Measurements from ENCODE around the gene ZNF518B.

ZNF518B gene, protein sequence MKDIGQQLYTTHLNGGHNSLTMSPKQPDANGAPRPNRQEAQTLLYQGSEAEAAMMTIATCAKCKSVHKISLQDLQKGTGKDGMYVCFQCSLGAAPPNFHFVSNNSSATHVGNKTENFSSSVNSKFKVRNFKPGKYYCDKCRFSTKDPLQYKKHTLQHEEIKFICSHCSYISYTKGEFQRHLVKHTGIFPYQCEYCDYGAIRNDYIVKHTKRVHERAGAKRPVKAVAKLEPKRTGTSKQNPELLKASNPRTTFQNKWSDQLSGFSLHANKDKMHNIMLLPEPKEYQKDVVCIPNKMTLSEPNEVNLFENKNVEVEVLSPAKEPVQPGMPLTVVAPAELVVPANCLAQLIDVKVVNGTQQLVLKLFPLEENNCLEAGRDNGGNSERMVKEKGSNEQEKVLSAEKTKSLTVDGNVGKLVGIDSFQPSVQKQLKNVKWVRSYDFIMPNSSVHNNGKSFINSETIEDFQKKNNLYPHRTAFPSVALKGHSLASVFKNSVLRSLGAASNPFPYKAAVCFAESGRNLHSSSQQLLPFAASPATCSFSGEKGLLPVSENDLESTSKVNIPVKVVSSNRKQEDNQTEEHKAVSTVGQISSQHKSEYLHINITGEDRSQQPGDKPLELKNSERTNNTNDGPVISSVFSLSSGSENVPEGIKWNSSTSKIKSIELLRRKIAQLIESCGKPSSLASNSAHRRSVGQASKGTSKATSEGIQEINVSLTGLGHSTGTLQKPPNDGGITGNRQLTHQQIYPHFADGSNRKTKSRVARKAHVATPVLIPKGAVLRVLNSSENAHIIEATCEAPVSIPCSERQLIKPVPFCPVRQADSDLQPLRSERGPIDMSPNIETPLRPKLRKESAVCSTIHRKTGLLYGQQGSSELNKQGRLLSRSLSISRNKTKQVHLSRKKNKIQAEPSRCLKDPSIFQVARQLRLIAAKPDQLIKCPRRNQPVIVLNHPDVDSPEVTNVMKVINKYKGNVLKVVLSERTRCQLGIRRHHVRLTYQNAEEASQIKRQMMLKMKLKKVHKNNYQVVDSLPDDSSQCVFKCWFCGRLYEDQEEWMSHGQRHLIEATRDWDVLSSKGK

GRCh38 chr4:10457255-10457801 is at the start of gene ZNF518B:
TSS of gene ZNF518B (minus strand) at chr4:10457426. CDS start at chr4:10446328, 11,098 bp downstream.
- FAIRE-seq: no peak

DNA sequence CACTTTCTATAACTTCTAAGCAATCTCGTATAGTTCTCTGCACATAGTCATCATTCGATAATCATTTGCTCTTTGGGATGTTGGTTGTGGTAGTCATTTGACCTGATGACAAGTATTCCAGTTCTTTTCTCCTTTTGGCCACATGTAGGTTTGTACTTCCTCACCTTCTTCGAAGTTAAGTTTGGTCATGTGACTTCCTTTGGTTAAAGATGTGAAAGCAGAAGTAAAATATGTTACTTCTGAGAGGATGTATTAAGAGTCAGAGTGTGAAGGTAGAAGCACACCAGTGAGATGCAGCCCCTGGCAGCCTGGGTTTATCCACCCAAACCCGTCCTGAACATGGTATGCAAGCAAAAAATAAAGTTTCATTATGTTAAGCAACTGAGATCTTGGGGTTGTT is 48.9 kb upstream of the ZNF518B start:
- no peak for FAIRE-seq

DNA sequence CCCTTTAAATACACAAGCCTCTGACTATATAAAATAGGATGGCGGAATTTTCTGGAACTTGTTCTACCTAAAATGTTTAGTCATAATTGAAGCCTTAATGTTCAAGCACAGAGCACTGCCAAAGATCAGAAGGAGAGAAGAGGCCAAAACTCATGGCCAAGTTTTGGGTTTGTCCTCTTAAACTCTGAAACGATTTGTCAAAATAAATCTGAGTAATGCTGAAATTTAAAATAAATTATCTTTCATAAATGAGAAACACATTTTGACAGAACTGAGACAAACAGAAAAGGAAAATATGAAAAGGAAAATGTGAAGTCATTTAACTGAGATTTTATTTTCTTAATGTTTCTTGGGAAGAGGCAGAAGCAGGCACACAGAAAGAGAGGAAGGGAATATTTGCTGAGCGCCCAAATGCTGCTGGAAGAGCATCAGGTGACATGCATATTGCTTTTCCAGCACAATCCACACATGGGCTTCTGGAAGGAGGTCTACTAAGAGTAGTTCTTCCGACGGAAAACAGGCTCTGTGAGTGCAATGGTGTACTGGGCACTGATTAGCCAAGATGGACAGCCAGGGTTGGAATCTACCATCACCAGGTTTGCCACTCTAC is 47.4 kb upstream of the ZNF518B start:
- no peak for FAIRE-seq

DNA sequence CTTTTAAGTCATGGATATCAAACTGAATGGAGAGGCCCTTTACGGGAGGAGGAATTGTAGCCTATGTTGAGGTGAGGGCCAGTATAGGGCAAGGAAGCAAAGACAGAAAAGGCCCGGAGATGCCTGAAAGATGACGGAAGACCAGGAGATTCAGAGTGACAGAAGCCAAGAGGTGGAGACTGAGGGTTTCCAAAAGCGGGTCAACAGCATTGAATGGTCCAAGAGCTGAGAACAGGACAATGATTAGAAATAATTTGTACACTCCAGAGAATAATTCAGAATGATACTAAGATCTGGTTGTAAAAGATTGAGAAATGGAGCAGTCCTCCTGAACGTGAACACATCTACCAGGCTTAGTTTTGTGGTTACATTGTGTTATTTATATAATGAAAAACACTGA is 45.5 kb upstream of the ZNF518B start:
- no peak for FAIRE-seq

DNA sequence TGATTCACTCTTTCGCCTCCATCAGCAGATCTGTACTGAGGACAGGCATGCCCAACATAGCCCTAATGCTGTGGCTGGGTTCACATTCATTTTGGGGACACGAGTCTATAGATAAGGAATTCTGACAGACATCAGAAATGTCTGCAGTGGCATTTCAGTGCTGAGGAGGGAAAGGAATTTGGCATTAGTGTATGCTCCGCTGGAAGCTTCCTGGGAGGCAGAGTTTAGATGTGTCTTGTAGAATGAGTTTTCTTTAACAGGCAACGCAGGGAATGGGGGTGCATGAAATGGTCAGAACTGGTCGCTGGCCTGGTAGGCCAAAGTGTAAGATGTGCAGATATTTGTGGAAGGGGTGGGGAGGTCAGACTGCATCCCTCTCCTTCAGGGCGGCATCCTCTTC is 43.5 kb upstream of the ZNF518B start:
- FAIRE-seq: no peak

DNA sequence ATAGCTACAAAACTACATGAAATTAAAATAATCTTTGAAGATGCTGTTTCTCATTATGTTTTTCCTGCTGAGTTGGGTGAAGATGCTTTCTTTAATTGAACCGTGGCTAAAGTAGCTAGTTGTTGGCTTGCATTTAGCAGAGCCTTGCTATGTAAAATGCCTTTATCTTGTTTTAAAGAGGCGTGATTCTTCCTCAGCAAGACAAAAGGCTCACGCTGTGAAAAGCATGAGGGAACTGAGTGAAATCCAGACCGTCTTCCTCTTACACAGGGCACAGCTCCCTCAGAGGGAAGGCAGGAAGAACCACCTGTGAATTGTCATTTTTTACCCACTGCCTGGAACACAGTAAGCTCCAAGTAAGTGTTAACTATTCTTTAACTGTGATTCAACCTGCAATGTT is 39.0 kb upstream of the ZNF518B start:
- no peak for FAIRE-seq

DNA sequence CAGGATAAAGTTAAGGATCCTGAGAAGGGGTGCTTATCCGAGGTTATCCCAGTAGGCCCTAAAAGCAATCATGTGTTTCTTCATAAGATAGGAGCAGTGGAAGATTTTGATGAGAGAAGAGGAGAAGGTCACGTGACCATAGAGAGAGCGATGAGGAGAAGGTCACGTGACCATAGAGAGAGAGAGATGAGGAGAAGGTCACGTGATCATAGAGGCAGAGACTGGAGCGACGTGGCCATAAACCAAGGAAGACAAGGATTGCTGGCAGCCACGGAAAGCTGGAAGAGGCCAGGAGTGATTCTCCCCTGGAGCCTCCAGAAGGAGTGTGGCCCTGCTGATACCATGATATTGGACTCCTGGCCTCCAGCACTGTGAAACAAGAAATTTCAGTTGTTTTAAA is 38.4 kb upstream of the ZNF518B start:
- FAIRE-seq: no peak

DNA sequence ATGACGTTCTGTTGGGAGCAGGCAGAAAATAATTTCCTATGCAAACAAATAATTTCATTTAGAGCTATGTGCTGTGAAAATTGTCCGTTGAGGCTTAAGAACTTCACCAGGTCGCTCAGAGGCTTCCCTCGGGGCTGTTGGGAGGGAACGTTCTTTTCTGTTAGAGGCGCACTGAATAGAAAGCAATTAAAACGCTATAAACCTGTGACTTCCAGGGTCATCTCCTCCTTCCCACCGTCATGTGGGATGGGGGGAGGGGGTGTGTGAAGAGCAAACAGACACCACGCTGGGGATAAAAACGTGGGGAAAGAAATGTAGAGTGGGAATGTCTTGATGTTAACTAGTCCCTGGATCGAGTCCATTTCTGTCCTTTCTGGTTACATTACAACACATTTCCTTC is 35.2 kb upstream of the ZNF518B start:
- FAIRE-seq: no peak

DNA sequence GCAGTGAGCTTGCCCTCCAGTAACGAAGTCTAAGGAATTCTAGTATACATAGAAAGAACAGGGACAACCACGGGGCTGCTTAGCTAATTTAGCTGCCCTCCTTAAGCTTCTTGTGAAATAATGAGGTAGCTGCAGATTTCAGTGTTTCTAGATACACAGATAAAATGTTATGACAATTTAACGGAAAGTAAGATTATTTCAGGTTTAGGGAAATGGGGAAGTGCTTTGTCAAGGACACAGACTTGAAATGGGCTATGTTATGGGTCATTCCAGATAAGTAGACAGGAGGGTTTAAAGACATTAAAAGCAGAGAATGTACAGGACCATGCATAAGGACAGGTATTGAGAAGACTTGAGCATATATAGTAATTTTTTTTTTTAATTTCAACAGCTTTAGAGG is 34.2 kb upstream of the ZNF518B start:
- no peak for FAIRE-seq

DNA sequence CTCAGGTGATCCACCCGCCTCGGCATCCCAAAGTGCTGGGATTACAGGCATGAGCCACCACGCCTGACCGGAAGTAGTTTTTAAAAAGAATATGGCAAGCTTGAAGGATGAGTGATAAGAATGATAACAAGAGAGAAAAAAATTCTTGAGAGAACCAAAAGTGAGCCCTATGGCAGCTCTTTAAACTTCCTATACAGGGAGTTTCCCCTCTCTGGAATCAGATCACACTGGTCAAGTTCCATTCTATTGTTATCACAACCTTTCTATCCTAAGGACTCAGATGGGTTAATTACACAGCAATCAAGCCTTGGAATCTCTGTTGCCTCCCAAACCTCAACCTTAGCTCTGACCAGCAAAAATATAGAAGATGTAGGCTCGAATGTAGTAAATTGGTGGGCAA is 33.8 kb upstream of the ZNF518B start:
- no peak for FAIRE-seq

DNA sequence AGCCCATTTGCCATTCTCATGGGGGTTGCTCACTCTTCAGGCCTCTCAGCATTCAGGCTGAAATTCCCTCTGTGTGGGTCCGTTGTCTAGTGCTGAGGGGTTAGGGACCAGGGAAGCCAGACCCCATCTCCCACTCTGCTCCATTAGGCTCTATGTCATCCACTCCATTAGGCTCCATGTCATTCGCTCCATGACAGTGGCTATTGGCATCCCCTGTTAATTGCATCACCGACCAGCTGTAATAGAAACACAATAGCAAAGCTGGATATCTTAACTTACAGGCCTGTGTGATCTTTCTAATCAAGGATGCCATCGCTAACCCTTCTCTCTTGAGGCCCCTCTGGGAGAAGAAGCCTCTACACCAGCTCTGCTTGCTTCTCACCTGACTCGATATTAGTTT is 25.7 kb upstream of the ZNF518B start:
- FAIRE-seq: no peak

DNA sequence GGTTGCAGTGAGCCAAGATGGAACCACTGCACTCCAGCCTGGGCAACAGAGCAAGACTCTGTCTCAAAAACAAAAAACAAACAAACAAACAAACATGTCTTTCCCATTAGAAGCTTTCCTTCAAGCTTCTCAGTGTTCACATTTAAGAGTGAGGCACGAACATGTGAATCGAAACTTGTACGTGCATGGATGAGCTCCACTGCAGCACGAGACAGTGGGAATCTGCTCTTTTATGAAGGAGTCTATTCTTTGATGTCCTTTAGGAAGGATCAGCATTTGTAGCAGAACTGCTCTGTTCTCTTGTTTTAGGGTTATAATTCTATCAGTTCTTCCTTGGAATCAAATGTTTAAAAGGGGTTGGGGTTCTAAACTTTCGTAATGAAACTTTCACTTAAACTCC is 23.4 kb upstream of the ZNF518B start:
- FAIRE-seq: no peak

- FAIRE-seq: no peak
Observed at GRCh38 chr4:10478621-10479020, 21.4 kb upstream of the ZNF518B start.

GRCh38 chr4:10470505-10470904 is 13.3 kb upstream of the ZNF518B start:
- no peak for FAIRE-seq

- no peak for FAIRE-seq
Observed at GRCh38 chr4:10466161-10466560, 8.9 kb upstream of the ZNF518B start.

GRCh38 chr4:10462876-10463275 is 5.7 kb upstream of the ZNF518B start:
- no peak for FAIRE-seq

DNA sequence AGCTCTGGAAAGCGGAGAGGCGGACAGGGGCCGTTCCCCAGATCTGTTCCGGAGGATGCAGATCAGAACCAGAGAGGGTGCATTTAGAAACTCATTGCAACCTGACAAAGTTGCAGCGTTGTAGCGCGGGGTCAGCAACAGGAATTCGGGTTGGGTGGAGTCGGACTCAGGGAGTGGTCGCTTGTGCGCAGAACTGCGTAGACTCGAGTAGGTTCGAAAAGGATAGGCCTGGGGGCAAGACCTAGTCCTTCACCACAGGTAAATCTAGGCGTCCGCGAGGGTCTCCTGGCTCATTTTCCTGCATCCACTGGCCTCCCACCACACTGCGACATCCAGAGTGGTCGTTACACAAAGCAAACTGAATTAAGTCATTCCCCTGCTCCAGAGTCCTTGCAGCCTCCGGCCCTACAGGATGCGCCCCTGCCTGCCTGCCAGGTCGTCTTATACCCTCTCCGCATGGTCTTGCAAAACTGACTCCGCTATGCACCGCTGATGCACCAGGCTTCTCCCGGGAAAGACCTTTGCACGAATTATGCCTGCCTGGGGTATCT is 4.7 kb upstream of the ZNF518B start:
- no peak for FAIRE-seq

DNA sequence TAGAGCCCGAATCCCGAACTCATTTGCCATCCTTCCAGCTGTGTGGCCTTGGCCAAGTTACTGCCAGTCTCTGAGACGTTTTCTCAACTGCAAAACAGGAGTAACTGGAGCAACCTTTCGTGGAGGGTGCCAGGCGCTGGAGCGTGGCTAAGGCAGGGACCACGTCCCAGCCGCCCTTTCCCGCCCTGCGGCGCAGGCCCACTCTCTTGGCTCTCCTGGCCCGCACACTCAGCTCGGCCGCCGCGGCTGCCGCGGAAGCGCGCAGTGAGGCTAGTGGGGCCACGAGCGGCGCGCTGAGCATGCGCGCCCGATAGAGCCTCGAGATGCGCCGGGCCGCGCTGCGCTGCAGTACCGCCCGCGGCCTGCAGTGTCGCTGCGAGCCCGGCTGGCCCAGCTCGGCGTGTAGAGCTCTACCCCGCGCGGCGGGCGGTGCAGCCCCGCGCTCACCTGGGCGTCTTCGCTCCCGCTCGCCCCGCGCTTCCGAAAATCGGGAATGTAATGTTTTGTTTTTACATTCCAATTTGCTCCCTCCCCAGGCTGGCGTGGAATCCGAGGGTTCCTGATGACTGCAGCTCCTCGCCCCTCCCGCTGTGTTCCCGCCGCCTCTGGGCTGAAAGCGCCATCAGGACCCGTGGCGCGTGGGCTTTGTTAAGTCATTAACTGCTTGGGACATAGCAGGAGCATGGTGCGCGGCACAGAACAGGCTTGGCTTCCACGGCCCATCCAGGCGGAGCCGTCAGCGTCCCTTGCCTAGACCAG is 4.0 kb upstream of the ZNF518B start:
- FAIRE-seq: no peak

GRCh38 chr4:10460313-10461047 is 3.3 kb upstream of the ZNF518B start:
- FAIRE-seq: no peak

GRCh38 chr4:10459305-10459704 is 2.1 kb upstream of the ZNF518B start:
- FAIRE-seq: no peak

GRCh38 chr4:10458177-10458576 is 951 bp upstream of the ZNF518B start:
- FAIRE-seq: no peak

Measured in endometrium (tissue), 2 donors.